Measurements from ENCODE around the gene MORN4.
"Not testable (repeated sequence)": the region's sequence is repeated elsewhere in the genome, so short reads cannot be mapped to it uniquely, and the experiment has no call there.

MORN4 gene

GRCh38 chr10:97632949-97633884 is at the start of gene MORN4:
TSS of gene MORN4 (minus strand) at chr10:97633500. CDS start at chr10:97619653, 13,847 bp downstream.
- peak; percentile 95 to 97 (median 97) for DNase-seq

DNA sequence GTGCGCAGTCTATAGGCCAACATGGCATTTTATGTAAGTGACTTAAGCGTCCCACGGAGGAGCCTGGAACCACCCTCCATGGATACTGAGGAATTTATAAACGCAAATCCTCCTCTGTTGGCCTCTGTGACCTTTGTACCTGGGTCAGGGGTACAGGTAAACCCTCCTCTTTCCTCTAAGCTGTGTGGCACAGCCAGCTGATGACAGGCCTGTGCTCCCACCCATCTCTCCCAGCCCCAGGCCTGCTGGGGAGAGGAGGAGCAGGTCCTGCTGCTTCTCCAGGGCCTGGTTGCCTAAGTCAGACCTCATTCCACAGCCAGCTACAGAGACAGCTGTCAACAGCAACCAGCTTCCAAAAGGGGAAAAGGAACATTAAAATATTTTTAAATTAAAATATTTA is 48.7 kb upstream of the MORN4 start:
- no peak for DNase-seq

DNA sequence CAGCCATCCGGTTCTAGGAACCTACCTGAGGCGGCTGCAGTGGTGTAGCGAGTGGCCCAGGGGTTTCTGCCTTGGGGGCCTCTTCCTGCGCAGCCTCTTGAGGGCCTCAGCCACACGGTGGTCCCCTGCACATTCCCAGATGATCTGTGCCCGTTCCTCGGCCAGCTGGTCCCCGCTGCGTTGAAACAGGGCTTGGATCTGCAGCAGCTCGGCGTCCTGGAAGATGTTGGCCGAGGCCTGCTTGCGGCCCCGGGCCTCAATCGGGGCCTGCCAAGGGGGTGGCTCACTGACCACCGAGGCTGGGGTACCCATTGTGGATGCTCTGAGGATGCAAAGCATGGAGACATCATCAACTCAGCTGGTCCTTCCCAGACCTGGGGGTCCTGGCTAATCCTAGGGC is 46.3 kb upstream of the MORN4 start:
- DNase-seq: no peak

DNA sequence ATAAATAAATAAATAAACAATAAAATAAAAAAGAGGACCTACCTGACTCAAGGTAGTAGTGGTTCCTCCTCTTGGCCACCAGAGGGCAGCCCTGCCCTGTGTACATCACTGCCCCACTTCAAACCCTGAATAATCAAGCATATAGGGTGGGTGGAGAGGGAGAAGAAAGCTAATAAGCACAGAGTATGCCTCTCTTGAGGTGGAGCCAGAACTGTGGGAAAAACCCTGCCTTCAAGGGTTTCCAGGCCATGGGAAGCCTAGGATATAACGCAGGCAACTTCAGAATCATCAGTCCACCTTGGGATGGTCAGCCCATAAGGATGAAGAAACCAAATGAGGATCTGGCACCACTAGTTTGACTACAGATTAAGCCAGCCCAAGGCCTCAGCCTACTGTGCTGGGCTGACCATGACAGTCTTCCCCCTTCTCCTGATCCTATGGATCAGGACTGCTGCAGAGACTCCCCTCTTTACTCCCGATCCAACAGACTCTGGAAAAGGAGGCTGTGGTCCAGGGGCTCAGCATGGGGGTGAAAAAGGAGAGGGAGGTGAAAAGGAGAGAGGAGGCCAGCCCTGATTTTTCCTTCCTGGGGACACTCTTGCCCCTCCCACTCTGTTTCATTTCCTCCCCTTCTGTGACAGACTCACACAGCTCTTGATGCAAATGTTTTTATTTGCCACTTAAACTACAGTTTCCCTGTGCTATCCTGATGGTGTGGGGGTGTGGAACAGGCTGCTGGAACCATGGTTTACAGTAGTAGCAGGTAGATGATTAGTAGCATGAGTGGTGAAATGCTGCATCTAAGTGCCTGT is 43.7 kb upstream of the MORN4 start:
- DNase-seq: peak; percentile 44 to 65 (median 60)

DNA sequence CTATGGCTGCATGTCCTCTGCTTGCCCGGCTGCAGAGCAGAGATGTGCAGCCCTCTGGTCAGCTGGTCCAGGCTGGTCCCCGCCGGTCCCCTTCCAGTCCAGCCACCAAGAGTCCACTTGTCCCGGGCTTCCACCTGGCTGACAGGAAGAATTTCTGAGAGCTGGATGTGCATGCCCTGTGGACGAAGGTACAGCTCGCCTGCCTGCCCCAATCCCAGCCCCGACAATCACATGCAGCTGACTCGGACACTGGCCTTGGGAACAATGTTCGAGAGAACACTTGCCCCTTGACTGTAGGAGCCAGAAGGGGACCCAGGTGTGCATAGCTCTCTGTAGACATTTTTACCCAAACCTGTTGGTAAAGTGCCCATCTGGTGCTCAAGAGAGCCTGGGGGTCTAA is 41.9 kb upstream of the MORN4 start:
- DNase-seq: no peak

- peak in 1 of 3 donors; percentile 35 for DNase-seq
Observed at GRCh38 chr10:97673736-97674525, 40.6 kb upstream of the MORN4 start.

- no peak for DNase-seq
Observed at GRCh38 chr10:97669571-97669970, 36.3 kb upstream of the MORN4 start.

GRCh38 chr10:97667463-97667862 is 34.2 kb upstream of the MORN4 start:
- no peak for DNase-seq

DNA sequence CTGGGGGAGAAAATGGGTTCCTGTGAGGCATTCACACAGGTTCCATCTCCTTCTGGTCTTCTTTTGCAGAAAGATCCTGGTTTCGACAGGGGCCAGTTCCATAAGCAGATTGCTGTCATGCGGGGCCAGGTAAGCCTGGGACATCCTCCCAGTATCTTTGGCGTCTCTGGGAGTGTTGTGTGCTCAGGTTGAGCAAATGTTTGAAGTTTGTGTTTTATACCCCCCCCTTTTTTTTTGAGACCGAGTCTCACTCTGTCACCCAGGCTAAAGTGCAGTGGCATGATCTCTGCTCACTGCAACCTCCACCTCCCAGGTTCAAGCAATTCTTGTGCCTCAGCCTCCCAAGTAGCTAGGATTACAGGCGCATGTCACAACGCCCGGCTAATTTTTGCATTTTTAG is 33.7 kb upstream of the MORN4 start:
- DNase-seq: no peak

DNA sequence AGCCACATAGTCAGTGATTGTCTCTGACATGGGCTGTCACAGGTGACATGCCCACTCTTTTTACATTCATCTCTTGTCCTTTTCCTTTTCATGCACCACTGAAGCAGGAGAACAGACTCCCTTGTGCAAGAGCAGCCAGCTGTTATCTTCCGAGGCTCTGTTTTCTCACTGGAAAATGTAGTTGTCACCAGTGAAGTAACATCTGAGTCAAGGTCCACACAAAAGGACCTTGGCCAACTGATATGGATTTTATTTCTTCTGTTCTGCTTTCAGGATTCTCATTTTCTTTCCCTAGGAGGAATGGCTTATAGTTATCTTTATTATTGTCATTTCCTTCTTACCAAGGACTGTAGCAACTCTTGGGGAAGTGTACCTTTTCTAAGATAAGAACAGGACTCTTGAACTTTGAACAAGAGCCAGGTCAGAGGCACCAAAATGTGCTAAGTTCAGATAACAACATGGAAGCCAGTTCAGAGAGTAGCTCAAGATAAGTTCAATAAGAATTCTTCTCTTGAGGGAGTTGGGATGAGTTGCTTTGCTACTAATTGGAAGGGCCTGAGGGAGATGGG is 31.1 kb upstream of the MORN4 start:
- no peak for DNase-seq

DNA sequence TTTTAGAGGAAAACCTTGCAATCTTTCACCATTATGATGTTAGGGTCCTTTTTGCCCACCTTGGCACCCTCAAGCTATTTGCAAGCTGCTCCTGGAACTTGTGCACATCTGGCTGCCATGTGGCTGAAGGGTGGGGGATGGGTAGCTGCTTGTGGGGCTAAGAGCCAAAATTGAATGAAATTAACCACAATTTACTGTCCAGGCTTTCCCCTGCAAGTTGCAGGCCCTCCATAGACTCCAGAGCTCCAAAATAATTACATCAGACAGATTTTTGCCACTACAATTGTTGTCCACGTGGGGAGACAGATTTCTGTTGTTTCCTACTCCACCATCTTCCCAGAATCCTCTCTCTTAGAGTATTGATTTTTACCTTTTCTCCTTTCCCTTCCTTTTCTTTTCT is 26.3 kb upstream of the MORN4 start:
- DNase-seq: no peak

- no peak for DNase-seq
Observed at GRCh38 chr10:97656777-97657176, 23.5 kb upstream of the MORN4 start.

DNA sequence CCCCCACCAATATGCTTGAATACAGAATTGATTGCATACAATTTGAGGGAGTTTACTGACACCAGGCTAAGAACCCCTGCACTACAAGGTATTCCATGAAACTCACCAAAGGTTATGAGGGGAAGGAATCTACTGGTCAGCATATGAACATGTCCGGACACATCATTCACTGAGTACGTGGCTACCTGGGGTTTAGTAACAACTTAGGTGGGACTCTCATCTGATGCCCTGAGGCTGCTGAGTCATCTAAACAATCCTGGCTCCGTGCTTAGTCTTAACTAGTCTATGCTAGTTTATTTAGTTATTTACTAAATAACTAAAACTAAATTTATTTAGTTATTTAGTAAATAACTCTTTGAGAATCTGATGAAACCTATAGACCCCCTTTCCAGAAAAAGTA is 18.5 kb upstream of the MORN4 start:
- DNase-seq: no peak

GRCh38 chr10:97650726-97651125 is 17.4 kb upstream of the MORN4 start:
- peak; percentile 33 to 52 (median 51) for DNase-seq

- DNase-seq: not testable (repeated sequence)
Observed at GRCh38 chr10:97649405-97649750, 16.1 kb upstream of the MORN4 start.

GRCh38 chr10:97648562-97649404 is 15.5 kb upstream of the MORN4 start:
- peak; percentile 89 to 98 (median 95) for DNase-seq

DNA sequence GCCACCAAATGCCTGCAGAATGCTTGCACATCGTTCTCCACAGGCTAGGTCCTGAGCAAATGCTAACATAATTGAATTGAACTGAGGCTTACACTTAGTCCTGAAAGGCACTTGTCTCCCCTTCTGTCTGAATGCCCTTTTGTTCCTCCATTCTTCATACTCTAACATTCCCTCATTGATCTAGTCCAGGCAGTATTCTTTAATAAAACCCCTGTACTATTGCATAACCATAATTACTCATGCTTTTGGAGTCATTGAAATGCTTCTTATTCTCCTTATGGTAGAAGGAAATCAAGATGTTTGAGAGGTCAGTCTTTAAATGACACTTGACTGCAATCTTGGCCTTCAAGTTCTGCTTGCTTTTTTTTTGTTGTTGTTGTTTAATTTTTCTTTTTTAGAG is 14.3 kb upstream of the MORN4 start:
- peak; percentile 47 to 85 (median 85) for DNase-seq

DNA sequence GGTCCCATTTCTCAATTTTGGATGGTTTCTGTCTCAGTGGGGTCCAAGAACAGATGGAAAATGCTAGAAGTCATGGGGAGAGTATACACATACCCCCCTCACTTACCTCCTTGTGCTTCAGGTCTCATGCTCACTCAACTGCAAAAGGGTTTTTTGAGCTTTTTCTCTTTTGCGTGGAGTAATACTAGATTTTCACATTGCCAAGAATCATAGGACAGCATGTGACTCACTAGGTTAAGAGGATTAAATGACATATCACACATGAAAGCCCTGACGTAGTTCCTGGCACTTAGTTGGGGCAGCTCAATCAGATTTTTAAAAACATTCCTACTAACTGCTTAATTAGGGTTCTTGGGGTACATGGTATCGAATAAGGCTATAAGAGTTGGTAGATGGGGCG is 11.6 kb upstream of the MORN4 start:
- DNase-seq: peak; percentile 37 to 61 (median 56)

DNA sequence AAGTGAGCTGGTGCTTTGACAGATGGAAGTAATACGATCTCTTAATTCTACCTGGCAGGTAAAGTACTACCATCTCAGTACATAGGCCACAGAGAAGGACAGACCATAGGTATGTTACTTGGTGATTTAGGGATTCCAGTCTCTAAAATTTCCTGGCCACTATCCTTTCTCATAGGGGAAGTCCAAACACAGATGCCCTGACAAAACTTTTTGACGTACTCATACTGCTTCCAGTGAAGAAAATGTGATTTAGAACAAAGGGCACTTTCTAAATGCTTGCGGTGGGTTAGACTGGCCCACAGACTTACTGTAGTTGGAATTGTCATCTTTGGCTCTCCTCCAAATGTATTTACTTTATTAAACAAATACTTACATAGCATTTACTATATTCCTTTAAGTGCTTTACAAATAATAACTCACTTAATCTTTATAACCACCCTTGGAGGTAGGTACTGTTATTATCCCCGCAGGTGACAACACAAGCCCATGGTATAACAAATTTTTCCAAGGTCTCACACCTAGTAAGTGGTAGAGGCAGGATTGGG is 10.2 kb upstream of the MORN4 start:
- DNase-seq: peak; percentile 44 to 71 (median 66)

DNA sequence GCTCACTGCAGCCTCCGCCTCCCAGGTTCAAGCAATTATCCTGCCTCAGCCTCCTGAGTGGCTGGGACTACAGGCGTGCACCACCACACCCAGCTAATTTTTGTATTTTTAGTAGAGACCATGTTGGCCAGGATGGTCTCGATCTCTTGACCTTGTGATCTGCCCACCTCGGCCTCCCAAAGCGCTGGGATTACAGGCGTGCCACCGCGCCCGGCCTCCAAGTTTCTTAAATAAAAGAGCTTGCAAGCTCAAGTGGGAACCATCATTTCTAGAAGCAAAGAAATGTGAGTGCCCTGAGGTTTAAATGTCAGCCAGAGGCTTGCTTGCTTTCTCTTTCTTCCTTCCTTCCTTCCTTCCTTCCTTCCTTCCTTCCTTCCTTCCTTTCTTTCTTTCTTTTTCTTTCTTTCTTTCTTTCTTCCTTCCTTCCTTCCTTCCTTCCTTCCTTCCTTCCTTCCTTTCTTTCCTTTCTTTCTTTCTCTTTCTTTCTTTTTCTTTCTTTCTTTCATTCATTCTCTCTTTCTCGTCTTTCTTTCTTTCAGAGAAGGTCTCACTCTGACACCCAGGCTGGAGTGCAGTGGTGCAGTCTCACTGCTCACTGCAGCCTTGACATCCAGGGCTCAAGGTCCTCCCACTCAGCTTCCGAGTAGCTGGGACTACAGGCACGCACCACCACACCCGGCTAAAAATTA is 9.3 kb upstream of the MORN4 start:
- DNase-seq: not testable (repeated sequence)

All from suppressor macrophage treated with lipopolysaccharide for 1 hour (primary cell).